SK-N-SH treated with all-trans-retinoic acid at 6 μM for 48 hours (cell line): Measurements from ENCODE around the gene CLHC1.
"Not testable (repeated sequence)": the region's sequence is repeated elsewhere in the genome, so short reads cannot be mapped to it uniquely, and the experiment has no call there.

Source experiments
- ATAC-seq: fragments of 200-7000 bp; cut with Tn5 transposase; 3 replicates; pipeline ENCODE4 v1.9.1; 2020; ENCODE audit warnings: mild to moderate bottlenecking, moderate library complexity
- ARNTL ChIP-seq: fragments of 450-650 bp; formaldehyde crosslinking; IDR thresholded peaks from 2 replicates; pipeline ENCODE4 v1.5.0; 2020; ENCODE audit warnings: low read depth, mild to moderate bottlenecking, moderate library complexity, borderline replicate concordance
- BACH2 ChIP-seq: fragments of 250-450 bp; sonication (Bioruptor Pico); IDR thresholded peaks from 2 replicates; pipeline ENCODE4 v1.9.0; 2021; ENCODE audit warnings: mild to moderate bottlenecking, borderline replicate concordance
- CREB5 ChIP-seq: fragments of 250-450 bp; sonication (Bioruptor Pico); IDR thresholded peaks from 2 replicates; pipeline ENCODE4 v1.5.1; 2020; ENCODE audit warnings: low read depth, mild to moderate bottlenecking, moderate library complexity
- CSDC2 ChIP-seq: fragments of 250-450 bp; sonication (Bioruptor Pico); IDR thresholded peaks from 2 replicates; pipeline ENCODE4 v1.5.0; 2020; ENCODE audit warnings: mild to moderate bottlenecking, moderate library complexity
- CSRNP3 ChIP-seq: fragments of 250-450 bp; sonication (Bioruptor Pico); IDR thresholded peaks from 2 replicates; pipeline ENCODE4 v1.5.1; 2021; ENCODE audit warnings: mild to moderate bottlenecking, moderate library complexity
- ESRRG ChIP-seq: fragments of 250-450 bp; sonication (Bioruptor Pico); IDR thresholded peaks from 2 replicates; pipeline ENCODE4 v1.6.1; 2021; ENCODE audit warnings: mild to moderate bottlenecking
- GLIS3 ChIP-seq: fragments of 250-450 bp; sonication (Bioruptor Pico); IDR thresholded peaks from 2 replicates; pipeline ENCODE4 v1.5.0; 2020; ENCODE audit warnings: mild to moderate bottlenecking, moderate library complexity
- ISL1 ChIP-seq: fragments of 250-450 bp; sonication (Bioruptor Pico); IDR thresholded peaks from 2 replicates; pipeline ENCODE4 v2.1.2; 2022; ENCODE audit warnings: mild to moderate bottlenecking, moderate library complexity
- OSR1 ChIP-seq: fragments of 250-450 bp; sonication (Bioruptor Pico); IDR thresholded peaks from 2 replicates; pipeline ENCODE4 v1.8.0; 2022; ENCODE audit warnings: moderate library complexity, mild to moderate bottlenecking, inconsistent platforms
- PATZ1 ChIP-seq: fragments of 250-450 bp; sonication (Bioruptor Pico); IDR thresholded peaks from 2 replicates; pipeline ENCODE4 v1.8.0; 2020; ENCODE audit warnings: mild to moderate bottlenecking, moderate library complexity, borderline replicate concordance
- POU6F1 ChIP-seq: fragments of 250-450 bp; sonication (Bioruptor Pico); IDR thresholded peaks from 2 replicates; pipeline ENCODE4 v1.8.0; 2021; ENCODE audit warnings: low read depth, mild to moderate bottlenecking, moderate library complexity, borderline replicate concordance
- PPARA ChIP-seq: fragments of 250-450 bp; sonication (Bioruptor Pico); IDR thresholded peaks from 2 replicates; pipeline ENCODE4 v1.5.0; 2020; ENCODE audit warnings: mild to moderate bottlenecking, borderline replicate concordance
- RARB ChIP-seq: fragments of 250-450 bp; sonication (Bioruptor Pico); IDR thresholded peaks from 2 replicates; pipeline ENCODE4 v1.8.0; 2021; ENCODE audit warnings: mild to moderate bottlenecking, moderate library complexity
- SNAI2 ChIP-seq: fragments of 250-450 bp; sonication (Bioruptor Pico); IDR thresholded peaks from 2 replicates; pipeline ENCODE4 v1.5.0; 2020; ENCODE audit warnings: mild to moderate bottlenecking, moderate library complexity
- TCF4 ChIP-seq: fragments of 250-450 bp; sonication (Bioruptor Pico); IDR thresholded peaks from 2 replicates; pipeline ENCODE4 v1.8.0; 2021; ENCODE audit warnings: mild to moderate bottlenecking, moderate library complexity, borderline replicate concordance
- TOX ChIP-seq: fragments of 250-450 bp; sonication (Bioruptor Pico); IDR thresholded peaks from 2 replicates; pipeline ENCODE4 v1.8.0; 2021; ENCODE audit warnings: mild to moderate bottlenecking, moderate library complexity, borderline replicate concordance
- TSHZ2 ChIP-seq: fragments of 250-450 bp; sonication (Bioruptor Pico); IDR thresholded peaks from 2 replicates; pipeline ENCODE4 v1.5.0; 2020; ENCODE audit warnings: mild to moderate bottlenecking, moderate library complexity
- ZC3H10 ChIP-seq: fragments of 250-450 bp; sonication (Bioruptor Pico); IDR thresholded peaks from 2 replicates; pipeline ENCODE4 v1.5.1; 2021; ENCODE audit warnings: mild to moderate bottlenecking, moderate library complexity
- ZFP3 ChIP-seq: fragments of 250-450 bp; sonication (Bioruptor Pico); IDR thresholded peaks from 2 replicates; pipeline ENCODE4 v1.5.0; 2020; ENCODE audit warnings: mild to moderate bottlenecking, moderate library complexity
- ZFP30 ChIP-seq: fragments of 450-650 bp; formaldehyde crosslinking; IDR thresholded peaks from 2 replicates; pipeline ENCODE4 v1.5.0; 2022; ENCODE audit warnings: mild to moderate bottlenecking, moderate library complexity
- ZNF565 ChIP-seq: fragments of 450-650 bp; formaldehyde crosslinking; conservative IDR thresholded peaks from 2 replicates; pipeline ENCODE4 v1.5.0; 2020; ENCODE audit warnings: low read depth, mild to moderate bottlenecking, moderate library complexity
- ZNF8 ChIP-seq: fragments of 450-650 bp; formaldehyde crosslinking; IDR thresholded peaks from 2 replicates; pipeline ENCODE4 v1.5.0; 2020; ENCODE audit warnings: mild to moderate bottlenecking, moderate library complexity

The CLHC1 gene

GRCh38 chr2:55232084-55232862 lies at the start of gene CLHC1, which contains the start of gene RPS27A:
Gene CLHC1, minus strand, starts transcription at chr2:55232293. Its CDS starts 9,882 bp downstream, at chr2:55222411.
Gene RPS27A, plus strand, starts transcription at chr2:55232688. Its CDS starts 137 bp downstream, at chr2:55232825.
- TF ChIP-seq ESRRG (no peak), ZFP3 (CRISPR knock-in tag) (no peak), PPARA (CRISPR knock-in tag) (no peak), CSDC2 (CRISPR knock-in tag) (no peak), BACH2 (CRISPR knock-in tag) (no peak), ZNF8 (CRISPR knock-in tag) (no peak), ARNTL (no peak), GLIS3 (no peak), PATZ1 (CRISPR knock-in tag) (no peak), RARB (no peak), CSRNP3 (CRISPR knock-in tag) (no peak), TOX (no peak), CREB5 (CRISPR knock-in tag) (no peak), TCF4 (no peak), ZC3H10 (no peak), SNAI2 (CRISPR knock-in tag) (no peak), ZFP30 (CRISPR knock-in tag) (no peak), ISL1 (CRISPR knock-in tag) (no peak), ZNF565 (CRISPR knock-in tag) (no peak), OSR1 (CRISPR knock-in tag) (no peak)
- TF ChIP-seq, all 23 proteins: peak for 0

GRCh38 chr2:55280851-55281546 lies 48.9 kb upstream of the CLHC1 start:
- not testable (repeated sequence) for ATAC-seq

More at GRCh38 chr2:55232084-55232862, at the start of gene CLHC1, which contains the start of gene RPS27A:
- peak; percentile 97 for ATAC-seq

GRCh38 chr2:55279859-55280424 lies 47.8 kb upstream of the CLHC1 start:
- ATAC-seq: not testable (repeated sequence)

- ATAC-seq: not testable (repeated sequence)
These were observed 47.2 kb upstream of the CLHC1 start for GRCh38 chr2:55279214-55279835.

- no peak for ATAC-seq
- no peak for TF ChIP-seq POU6F1
- TF ChIP-seq SNAI2 (CRISPR knock-in tag): no peak
- no peak for TF ChIP-seq ZNF8 (CRISPR knock-in tag)
- TF ChIP-seq TSHZ2 (CRISPR knock-in tag): no peak
- no peak for TF ChIP-seq ESRRG
- no peak for TF ChIP-seq RARB
- TF ChIP-seq ZNF565 (CRISPR knock-in tag): no peak
- TF ChIP-seq ZC3H10: no peak
- TF ChIP-seq ZFP30 (CRISPR knock-in tag): no peak
- TF ChIP-seq TOX: no peak
- TF ChIP-seq TCF4: no peak
- no peak for TF ChIP-seq PPARA (CRISPR knock-in tag)
These were observed 45.2 kb upstream of the CLHC1 start for GRCh38 chr2:55277310-55277709.

- not testable (repeated sequence) for ATAC-seq
These were observed 42.3 kb upstream of the CLHC1 start for GRCh38 chr2:55274346-55274745.
